Hepatocyte (in vitro differentiated cells): Measurements from ENCODE around the gene C4A. TPM values are rescaled to one million over a fixed set of nuclear protein-coding genes. Genes with fewer than 3 reads are reported as not detected.

Source experiments
- DNase-seq: peaks from one replicate; pipeline ENCODE4 v3.0.0-alpha.2; 2016; ENCODE audit warnings: low spot score
- H2AFZ ChIP-seq: fragments of 200-600 bp; sonication (generic); 2 replicates; pipeline ENCODE4 v1.6.0; 2016; ENCODE audit warnings: antibody characterized with exemption, mild to moderate bottlenecking
- H3K27ac ChIP-seq: fragments of 200-600 bp; sonication (generic); 2 replicates; pipeline ENCODE4 v1.5.1; 2016; ENCODE audit warnings: mild to moderate bottlenecking
- H3K27me3 ChIP-seq: fragments of 200-600 bp; sonication (generic); 2 replicates; pipeline ENCODE4 v1.6.1; 2016
- H3K36me3 ChIP-seq: fragments of 200-600 bp; sonication (generic); replicated peaks from 2 replicates; pipeline ENCODE4 v1.5.1; 2016; ENCODE audit warnings: low read depth; ENCODE audit not compliant: insufficient read depth
- H3K4me1 ChIP-seq: fragments of 200-600 bp; sonication (generic); 2 replicates; pipeline ENCODE4 v1.5.1; 2016; ENCODE audit warnings: mild to moderate bottlenecking, moderate library complexity; ENCODE audit not compliant: insufficient read depth
- H3K4me2 ChIP-seq: fragments of 200-600 bp; sonication (generic); 2 replicates; pipeline ENCODE4 v1.6.0; 2016
- H3K4me3 ChIP-seq: fragments of 200-600 bp; sonication (generic); 2 replicates; pipeline ENCODE4 v1.5.1; 2016; ENCODE audit warnings: mild to moderate bottlenecking
- H3K79me2 ChIP-seq: fragments of 200-600 bp; sonication (generic); 2 replicates; pipeline ENCODE4 v1.6.0; 2017; ENCODE audit warnings: mild to moderate bottlenecking
- H3K9me2 ChIP-seq: fragments of 200-600 bp; sonication (generic); replicated peaks from 2 replicates; pipeline ENCODE4 v1.6.0; 2017; ENCODE audit warnings: mild to moderate bottlenecking; ENCODE audit not compliant: insufficient read depth
- H3K9me3 ChIP-seq: fragments of 200-600 bp; sonication (generic); 2 replicates; pipeline ENCODE4 v1.5.1; 2016; ENCODE audit warnings: low read depth, mild to moderate bottlenecking
- H4K20me1 ChIP-seq: fragments of 200-600 bp; sonication (generic); 2 replicates; pipeline ENCODE4 v1.6.0; 2016; ENCODE audit warnings: mild to moderate bottlenecking; ENCODE audit not compliant: insufficient read depth, poor library complexity, severe bottlenecking
- EZH2 ChIP-seq: fragments of 200-600 bp; sonication (generic); IDR thresholded peaks from 2 replicates; pipeline ENCODE4 v1.6.1; 2016; ENCODE audit warnings: antibody characterized with exemption, mild to moderate bottlenecking, borderline replicate concordance
- EZH2phosphoT487 ChIP-seq: fragments of 200-600 bp; sonication (generic); IDR thresholded peaks from one replicate; pipeline ENCODE4 v1.6.1; 2018; ENCODE audit warnings: antibody characterized with exemption, mild to moderate bottlenecking, low read depth, moderate library complexity; ENCODE audit not compliant: unreplicated experiment, severe bottlenecking
- WGBS: methylation state at CpG from one replicate; pipeline ENCODE4 v1.1.6; 2016; ENCODE audit warnings: low lambda C conversion rate; ENCODE audit errors: missing lambda C conversion rate; 5-methylcytosine and 5-hydroxymethylcytosine counted together
- microRNA counts: library from miRNA; unstranded; fragments of <30 nt; microRNA quantifications from one replicate; lab custom pipeline; 2017
- microRNA-seq: library from miRNA; unstranded; fragments of <30 nt; microRNA quantifications from one replicate; pipeline ENCODE4, GENCODE V29; 2017
- polyA plus RNA-seq: library from polyadenylated mRNA; unstranded; fragments of >200 nt; fragmentation: Nextera tagmentation; extraction: Ambion mirVana; gene quantifications from 2 replicates; pipeline ENCODE4 v1.2.1, GENCODE V29; 2016
- small RNA-seq: library from RNA; depleted of rRNA; stranded (forward); fragments of <200 nt; gene quantifications from one replicate; pipeline ENCODE3, GENCODE V24; 2014
- total RNA-seq: library from RNA; depleted of rRNA; stranded (reverse); fragments of >200 nt; gene quantifications from 2 replicates; pipeline ENCODE4 v1.2.3, GENCODE V29; 2014
- TF ChIP-seq, protein P1 (sequence below): fragments of 200-600 bp; sonication (generic); IDR thresholded peaks from 2 replicates; pipeline ENCODE4 v1.5.1; 2016; ENCODE audit warnings: antibody characterized with exemption, mild to moderate bottlenecking; ENCODE audit not compliant: poor library complexity

Gene C4A
- total and polyA plus RNA-seq, 2 experiments from 2014 or later: 66.8 to 74.4 TPM

DNA sequence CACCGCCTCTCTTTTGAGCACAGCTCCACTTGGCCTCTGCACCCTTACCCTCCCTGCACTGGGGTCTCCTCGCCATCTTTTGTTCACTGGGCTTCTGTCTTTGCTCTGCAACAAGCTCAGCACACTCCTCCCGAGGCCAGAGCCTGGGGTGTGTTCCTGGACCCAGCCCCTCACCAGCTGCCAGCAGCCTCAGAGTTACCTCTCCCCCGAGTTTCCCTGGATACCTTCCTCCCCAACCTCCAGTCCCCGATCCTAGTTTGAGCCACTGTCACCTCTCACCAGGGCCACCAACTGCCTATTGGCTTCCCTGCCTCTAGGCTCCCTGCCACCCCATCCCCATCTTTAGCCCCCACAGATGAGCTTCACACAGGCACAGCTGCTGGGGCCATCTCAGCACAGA, 68.7 kb downstream of the C4A start:
- TF ChIP-seq, protein P1, sequence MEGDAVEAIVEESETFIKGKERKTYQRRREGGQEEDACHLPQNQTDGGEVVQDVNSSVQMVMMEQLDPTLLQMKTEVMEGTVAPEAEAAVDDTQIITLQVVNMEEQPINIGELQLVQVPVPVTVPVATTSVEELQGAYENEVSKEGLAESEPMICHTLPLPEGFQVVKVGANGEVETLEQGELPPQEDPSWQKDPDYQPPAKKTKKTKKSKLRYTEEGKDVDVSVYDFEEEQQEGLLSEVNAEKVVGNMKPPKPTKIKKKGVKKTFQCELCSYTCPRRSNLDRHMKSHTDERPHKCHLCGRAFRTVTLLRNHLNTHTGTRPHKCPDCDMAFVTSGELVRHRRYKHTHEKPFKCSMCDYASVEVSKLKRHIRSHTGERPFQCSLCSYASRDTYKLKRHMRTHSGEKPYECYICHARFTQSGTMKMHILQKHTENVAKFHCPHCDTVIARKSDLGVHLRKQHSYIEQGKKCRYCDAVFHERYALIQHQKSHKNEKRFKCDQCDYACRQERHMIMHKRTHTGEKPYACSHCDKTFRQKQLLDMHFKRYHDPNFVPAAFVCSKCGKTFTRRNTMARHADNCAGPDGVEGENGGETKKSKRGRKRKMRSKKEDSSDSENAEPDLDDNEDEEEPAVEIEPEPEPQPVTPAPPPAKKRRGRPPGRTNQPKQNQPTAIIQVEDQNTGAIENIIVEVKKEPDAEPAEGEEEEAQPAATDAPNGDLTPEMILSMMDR: no peak
- TF ChIP-seq EZH2 (no peak), EZH2phosphoT487 (no peak)
- no peaks in the 10 kb centered on the region for H3K79me2 ChIP-seq
- H3K9me2 ChIP-seq: no peaks in the 10 kb centered on the region
- WGBS: 93% methylated on average over 3 of the region's 5 CpGs
- no peaks in the 10 kb centered on the region for H3K9me3 ChIP-seq
- H3K36me3 ChIP-seq: no peaks in the 10 kb centered on the region
- DNase-seq: no peak
- H3K4me1 ChIP-seq: peaks cover 6% of the 10 kb centered on the region
- H4K20me1 ChIP-seq: no peaks in the 10 kb centered on the region
- no peak overlapping the region for H3K4me2 ChIP-seq
- no peak overlapping the region for H3K27ac ChIP-seq
- no peaks in the 10 kb centered on the region for H3K27me3 ChIP-seq
- no peak overlapping the region for H2AFZ ChIP-seq
- H3K4me3 ChIP-seq: no peak overlapping the region

MicroRNAs encoded within 50 kb of the gene (microRNA counts, 767-probe panel; counts per million panel counts)
- not detected for microRNA hsa-miR-1236 (lab: Ali Mortazavi, UCI)

Small RNAs within 50 kb of the gene (microRNA-seq; reads per million reads assigned to microRNA genes)
- gene MIR1236: 4.0 reads per million

Small RNAs within 50 kb of the gene (small RNA-seq; reads per million reads assigned to genes)
- not detected for gene AL645922.1

Other genes with a start within 250 kb of the C4A start
Only the 30 nearest of the 32 such genes appear.
- 1.4 and 4.1 TPM in 2 replicates for gene SAPCD1, start 219.4 kb upstream of the C4A start, total RNA-seq
- gene SAPCD1, start 219.4 kb upstream of the C4A start, polyA plus RNA-seq: 1.8 and 2.0 TPM in 2 replicates
- gene VWA7, start 204.7 kb upstream of the C4A start, total RNA-seq: 1.5 and 3.4 TPM in 2 replicates
- 2.8 and 5.2 TPM in 2 replicates for gene VWA7, start 204.7 kb upstream of the C4A start, polyA plus RNA-seq
- 23.3 and 36.6 TPM in 2 replicates for gene VARS1, start 186.3 kb upstream of the C4A start, total RNA-seq
- 51.0 and 59.6 TPM in 2 replicates for gene VARS1, start 186.3 kb upstream of the C4A start, polyA plus RNA-seq
- gene LSM2, start 175.1 kb upstream of the C4A start, total RNA-seq: 42.9 and 51.9 TPM in 2 replicates
- 48.7 and 57.9 TPM in 2 replicates for gene LSM2, start 175.1 kb upstream of the C4A start, polyA plus RNA-seq
- 1.4 and 2.2 TPM in 2 replicates for gene HSPA1L, start 166.8 kb upstream of the C4A start, total RNA-seq
- gene HSPA1L, start 166.8 kb upstream of the C4A start, polyA plus RNA-seq: 1.0 and 2.7 TPM in 2 replicates
- gene HSPA1A, start 166.5 kb upstream of the C4A start, total RNA-seq: 83.3 and 84.3 TPM in 2 replicates
- 50.0 and 82.2 TPM in 2 replicates for gene HSPA1A, start 166.5 kb upstream of the C4A start, polyA plus RNA-seq
- gene HSPA1B, start 154.3 kb upstream of the C4A start, total RNA-seq: 172 and 177 TPM in 2 replicates
- gene HSPA1B, start 154.3 kb upstream of the C4A start, polyA plus RNA-seq: 82.1 and 111 TPM in 2 replicates
- gene NEU1, start 119.2 kb upstream of the C4A start, total RNA-seq: 402 and 407 TPM in 2 replicates
- 331 and 388 TPM in 2 replicates for gene NEU1, start 119.2 kb upstream of the C4A start, polyA plus RNA-seq
- 76.2 and 92.0 TPM in 2 replicates for gene SLC44A4, start 103.1 kb upstream of the C4A start, total RNA-seq
- 73.5 and 90.8 TPM in 2 replicates for gene SLC44A4, start 103.1 kb upstream of the C4A start, polyA plus RNA-seq
- 34.1 and 41.9 TPM in 2 replicates for gene EHMT2, start 84.4 kb upstream of the C4A start, total RNA-seq
- gene EHMT2, start 84.4 kb upstream of the C4A start, polyA plus RNA-seq: 40.0 and 44.6 TPM in 2 replicates
- gene ZBTB12, start 80.0 kb upstream of the C4A start, total RNA-seq: 4.4 and 4.9 TPM in 2 replicates
- 0.07 TPM in 1 of 2 replicates, not detected in the other for gene ZBTB12, start 80.0 kb upstream of the C4A start, polyA plus RNA-seq
- gene C2, start 54.3 kb upstream of the C4A start, total RNA-seq: 46.3 and 48.3 TPM in 2 replicates
- 41.1 and 46.4 TPM in 2 replicates for gene C2, start 54.3 kb upstream of the C4A start, polyA plus RNA-seq
- 190 and 199 TPM in 2 replicates for gene CFB, start 36.0 kb upstream of the C4A start, total RNA-seq
- gene CFB, start 36.0 kb upstream of the C4A start, polyA plus RNA-seq: 287 and 349 TPM in 2 replicates
- gene NELFE, start 23.1 kb upstream of the C4A start, total RNA-seq: 70.1 and 78.2 TPM in 2 replicates
- 78.7 and 86.9 TPM in 2 replicates for gene NELFE, start 23.1 kb upstream of the C4A start, polyA plus RNA-seq
- 34.2 and 53.2 TPM in 2 replicates for gene SKIC2, start 22.9 kb upstream of the C4A start, total RNA-seq
- 61.7 and 64.3 TPM in 2 replicates for gene SKIC2, start 22.9 kb upstream of the C4A start, polyA plus RNA-seq
- gene DXO, start 9.9 kb upstream of the C4A start, total RNA-seq: 16.1 and 22.2 TPM in 2 replicates
- 39.3 and 43.8 TPM in 2 replicates for gene DXO, start 9.9 kb upstream of the C4A start, polyA plus RNA-seq
- 57.5 and 68.9 TPM in 2 replicates for gene C4B, start 32.7 kb downstream of the C4A start, total RNA-seq
- 78.0 and 80.0 TPM in 2 replicates for gene C4B, start 32.7 kb downstream of the C4A start, polyA plus RNA-seq
- 0.12 and 1.4 TPM in 2 replicates for gene CYP21A2, start 56.4 kb downstream of the C4A start, total RNA-seq
- 1.7 and 2.4 TPM in 2 replicates for gene CYP21A2, start 56.4 kb downstream of the C4A start, polyA plus RNA-seq
- gene TNXB, start 127.3 kb downstream of the C4A start, total RNA-seq: 11.6 and 22.0 TPM in 2 replicates
- gene TNXB, start 127.3 kb downstream of the C4A start, polyA plus RNA-seq: 7.3 and 9.2 TPM in 2 replicates
- gene ATF6B, start 146.2 kb downstream of the C4A start, total RNA-seq: 37.9 and 41.9 TPM in 2 replicates
- gene ATF6B, start 146.2 kb downstream of the C4A start, polyA plus RNA-seq: 43.7 and 52.6 TPM in 2 replicates
- gene FKBPL, start 148.2 kb downstream of the C4A start, total RNA-seq: 5.7 and 6.0 TPM in 2 replicates
- 6.2 and 6.3 TPM in 2 replicates for gene FKBPL, start 148.2 kb downstream of the C4A start, polyA plus RNA-seq
- 0.10 TPM in 1 of 2 replicates, not detected in the other for gene PRRT1, start 169.9 kb downstream of the C4A start, total RNA-seq
- gene PRRT1, start 169.9 kb downstream of the C4A start, polyA plus RNA-seq: 0.91 and 4.0 TPM in 2 replicates
- 20.2 and 27.2 TPM in 2 replicates for gene PPT2, start 172.1 kb downstream of the C4A start, total RNA-seq
- 29.7 and 34.3 TPM in 2 replicates for gene PPT2, start 172.1 kb downstream of the C4A start, polyA plus RNA-seq
- 1.8 and 4.5 TPM in 2 replicates for gene EGFL8, start 182.5 kb downstream of the C4A start, total RNA-seq
- gene EGFL8, start 182.5 kb downstream of the C4A start, polyA plus RNA-seq: 12.2 and 19.5 TPM in 2 replicates
- gene AGPAT1, start 194.0 kb downstream of the C4A start, total RNA-seq: 59.9 and 62.8 TPM in 2 replicates
- gene AGPAT1, start 194.0 kb downstream of the C4A start, polyA plus RNA-seq: 67.6 and 71.4 TPM in 2 replicates
- 133 and 135 TPM in 2 replicates for gene RNF5, start 196.3 kb downstream of the C4A start, total RNA-seq
- gene RNF5, start 196.3 kb downstream of the C4A start, polyA plus RNA-seq: 169 and 170 TPM in 2 replicates
- gene AGER, start 202.2 kb downstream of the C4A start, total RNA-seq: 4.5 and 5.9 TPM in 2 replicates
- gene AGER, start 202.2 kb downstream of the C4A start, polyA plus RNA-seq: 3.4 and 21.2 TPM in 2 replicates
- 63.8 and 77.5 TPM in 2 replicates for gene PBX2, start 208.1 kb downstream of the C4A start, total RNA-seq
- gene PBX2, start 208.1 kb downstream of the C4A start, polyA plus RNA-seq: 20.5 and 21.6 TPM in 2 replicates
- gene GPSM3, start 210.6 kb downstream of the C4A start, total RNA-seq: 1.8 and 4.3 TPM in 2 replicates
- 3.4 and 5.7 TPM in 2 replicates for gene GPSM3, start 210.6 kb downstream of the C4A start, polyA plus RNA-seq
- gene NOTCH4, start 242.0 kb downstream of the C4A start, total RNA-seq: 3.6 and 5.0 TPM in 2 replicates
- 2.7 and 4.9 TPM in 2 replicates for gene NOTCH4, start 242.0 kb downstream of the C4A start, polyA plus RNA-seq